ENCODE data around the gene PRKD1. TPM values are rescaled to one million over a fixed set of nuclear protein-coding genes. Genes with fewer than 3 reads are reported as not detected.

PRKD1 gene
- total RNA-seq, 4 donors from 2014 or later: 3.5 to 6.4 (median 4.4) TPM

DNA sequence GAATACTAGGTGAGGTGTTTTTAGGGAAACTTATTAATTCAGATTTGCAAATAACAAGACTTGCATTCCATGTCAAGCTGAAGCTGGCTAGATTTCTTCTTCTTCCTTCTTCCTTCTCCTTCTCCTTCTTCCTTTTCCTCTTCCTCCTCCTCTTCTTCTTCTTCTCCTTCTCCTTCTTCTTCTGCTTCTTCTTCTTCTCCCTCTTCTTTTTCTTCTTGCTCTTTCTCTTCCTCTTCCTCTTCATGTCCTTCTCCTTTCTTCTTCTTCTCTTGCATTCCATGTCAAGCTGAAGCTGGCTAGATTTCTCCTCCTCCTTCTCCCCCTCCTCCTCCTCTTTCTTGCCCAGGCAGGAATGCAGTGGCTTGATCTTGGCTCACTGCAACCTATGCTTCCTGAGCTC is 297.8 kb downstream of the PRKD1 start:
- no peaks in the 10 kb centered on the region for H3K4me1 ChIP-seq
- DNase-seq: no peak
- in situ Hi-C loops (cut with MboI; ENCODE audit: low pct_ligation_motif_present in 1 of 4, low pct_unique_long_range_greater_than_20kb in 1 of 4, low sequenced_read_pairs in 3 of 4) (no loop called here), intact Hi-C loops (cut with DNase I; ENCODE audit: low total_unique reads) (no loop called here)
- H3K27me3 ChIP-seq: no peaks in the 10 kb centered on the region
- TF ChIP-seq POLR2A (IDR thresholded peaks at IDR 0.05) (no peak), EP300 (IDR thresholded peaks at IDR 0.05; ENCODE audit: low read depth) (no peak), POLR2AphosphoS5 (IDR thresholded peaks at IDR 0.05) (no peak)
- TF ChIP-seq, protein P1, sequence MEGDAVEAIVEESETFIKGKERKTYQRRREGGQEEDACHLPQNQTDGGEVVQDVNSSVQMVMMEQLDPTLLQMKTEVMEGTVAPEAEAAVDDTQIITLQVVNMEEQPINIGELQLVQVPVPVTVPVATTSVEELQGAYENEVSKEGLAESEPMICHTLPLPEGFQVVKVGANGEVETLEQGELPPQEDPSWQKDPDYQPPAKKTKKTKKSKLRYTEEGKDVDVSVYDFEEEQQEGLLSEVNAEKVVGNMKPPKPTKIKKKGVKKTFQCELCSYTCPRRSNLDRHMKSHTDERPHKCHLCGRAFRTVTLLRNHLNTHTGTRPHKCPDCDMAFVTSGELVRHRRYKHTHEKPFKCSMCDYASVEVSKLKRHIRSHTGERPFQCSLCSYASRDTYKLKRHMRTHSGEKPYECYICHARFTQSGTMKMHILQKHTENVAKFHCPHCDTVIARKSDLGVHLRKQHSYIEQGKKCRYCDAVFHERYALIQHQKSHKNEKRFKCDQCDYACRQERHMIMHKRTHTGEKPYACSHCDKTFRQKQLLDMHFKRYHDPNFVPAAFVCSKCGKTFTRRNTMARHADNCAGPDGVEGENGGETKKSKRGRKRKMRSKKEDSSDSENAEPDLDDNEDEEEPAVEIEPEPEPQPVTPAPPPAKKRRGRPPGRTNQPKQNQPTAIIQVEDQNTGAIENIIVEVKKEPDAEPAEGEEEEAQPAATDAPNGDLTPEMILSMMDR (IDR thresholded peaks at IDR 0.05): no peak
- H3K36me3 ChIP-seq: no peaks in the 10 kb centered on the region
- H3K4me3 ChIP-seq: no peak overlapping the region
- H3K27ac ChIP-seq: no peak overlapping the region
- no peaks in the 10 kb centered on the region for H3K9me3 ChIP-seq

DNA sequence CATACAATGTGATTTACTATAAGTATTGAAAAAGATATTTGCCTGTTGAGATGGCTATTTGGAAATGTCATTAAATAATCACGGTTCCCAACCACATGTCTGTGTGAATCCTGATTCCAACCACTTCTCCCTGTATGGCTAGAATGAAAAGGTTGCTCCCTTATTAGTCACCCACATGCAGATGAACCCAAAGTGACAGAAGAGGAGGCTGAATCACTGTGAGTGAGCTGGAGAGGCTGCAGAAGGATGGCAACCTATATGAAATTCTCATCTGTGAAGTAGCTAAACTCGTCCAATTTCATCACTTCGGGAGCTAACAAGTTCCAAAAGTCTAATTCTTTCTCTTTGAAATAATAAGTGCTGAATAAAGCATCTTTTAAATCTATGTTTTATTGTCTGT is 300.5 kb downstream of the PRKD1 start:
- Histone ChIP-seq H3K4me1 (no peaks in the 10 kb centered on the region), H3K4me3 (no peak overlapping the region), H3K27me3 (no peaks in the 10 kb centered on the region), H3K9me3 (no peaks in the 10 kb centered on the region), H3K27ac (no peak overlapping the region), H3K36me3 (no peaks in the 10 kb centered on the region)
- WGBS, 2 donors (ENCODE audit: low coverage in 1 of 2): 72 to 88% methylated on average over 3 of the region's 3 CpGs
- no peak for TF ChIP-seq POLR2A (IDR thresholded peaks at IDR 0.05)
- TF ChIP-seq, protein P1 (IDR thresholded peaks at IDR 0.05): no peak
- TF ChIP-seq EP300 (IDR thresholded peaks at IDR 0.05; ENCODE audit: low read depth): no peak
- TF ChIP-seq POLR2AphosphoS5 (IDR thresholded peaks at IDR 0.05): no peak
- intact Hi-C loops (cut with DNase I; ENCODE audit: low total_unique reads): no loop called here
- no peak for DNase-seq
- in situ Hi-C loops (cut with MboI; ENCODE audit: low pct_ligation_motif_present in 1 of 4, low pct_unique_long_range_greater_than_20kb in 1 of 4, low sequenced_read_pairs in 3 of 4): no loop called here

DNA sequence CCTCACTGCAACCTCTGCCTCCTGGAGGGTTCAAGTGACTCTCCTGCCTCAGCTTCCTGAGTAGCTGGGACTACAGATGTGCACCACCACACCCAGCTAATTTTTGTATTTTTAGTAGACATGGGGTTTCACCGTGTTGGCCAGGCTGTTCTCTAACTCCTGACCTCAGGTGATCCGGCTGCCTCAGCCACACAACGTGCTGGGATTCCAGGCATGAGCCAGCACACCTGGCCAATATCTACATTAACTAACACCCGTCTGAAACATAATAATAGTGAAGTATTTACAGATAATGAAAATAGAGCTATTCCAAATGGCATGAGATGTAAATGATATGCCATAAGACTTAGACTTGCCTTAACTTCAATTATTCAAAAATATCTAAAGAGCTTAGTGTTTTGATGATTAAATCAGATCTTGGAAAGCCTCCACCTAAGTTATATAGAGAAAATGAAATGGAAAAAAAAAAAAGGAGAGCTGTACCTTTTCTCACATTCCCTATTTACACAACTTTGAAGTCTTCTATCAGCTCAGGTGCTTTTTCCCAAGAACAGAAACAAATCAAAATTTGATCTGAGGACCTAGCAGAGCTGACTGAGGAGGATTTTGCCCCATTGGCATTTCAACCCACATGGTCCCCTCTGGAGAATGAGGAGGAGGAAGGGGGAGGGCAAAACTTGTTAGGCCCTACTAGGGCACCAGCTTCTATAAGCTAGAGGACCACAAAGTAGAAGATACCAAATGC is 309.2 kb downstream of the PRKD1 start:
- no peak overlapping the region for H3K27ac ChIP-seq
- no peaks in the 10 kb centered on the region for H3K4me1 ChIP-seq
- no peaks in the 10 kb centered on the region for H3K27me3 ChIP-seq
- H3K36me3 ChIP-seq: no peaks in the 10 kb centered on the region
- WGBS, 2 donors (ENCODE audit: low coverage in 1 of 2): 57 to 79% methylated on average over 4 of the region's 4 CpGs
- no peak for TF ChIP-seq POLR2A (IDR thresholded peaks at IDR 0.05)
- TF ChIP-seq POLR2AphosphoS5 (IDR thresholded peaks at IDR 0.05): no peak
- no peak for TF ChIP-seq EP300 (IDR thresholded peaks at IDR 0.05; ENCODE audit: low read depth)
- TF ChIP-seq, protein P1 (IDR thresholded peaks at IDR 0.05): no peak
- no peak overlapping the region for H3K4me3 ChIP-seq
- intact Hi-C loops (cut with DNase I; ENCODE audit: low total_unique reads) (no loop called here), in situ Hi-C loops (cut with MboI; ENCODE audit: low pct_ligation_motif_present in 1 of 4, low pct_unique_long_range_greater_than_20kb in 1 of 4, low sequenced_read_pairs in 3 of 4) (no loop called here)
- H3K9me3 ChIP-seq: no peaks in the 10 kb centered on the region
- DNase-seq: no peak

DNA sequence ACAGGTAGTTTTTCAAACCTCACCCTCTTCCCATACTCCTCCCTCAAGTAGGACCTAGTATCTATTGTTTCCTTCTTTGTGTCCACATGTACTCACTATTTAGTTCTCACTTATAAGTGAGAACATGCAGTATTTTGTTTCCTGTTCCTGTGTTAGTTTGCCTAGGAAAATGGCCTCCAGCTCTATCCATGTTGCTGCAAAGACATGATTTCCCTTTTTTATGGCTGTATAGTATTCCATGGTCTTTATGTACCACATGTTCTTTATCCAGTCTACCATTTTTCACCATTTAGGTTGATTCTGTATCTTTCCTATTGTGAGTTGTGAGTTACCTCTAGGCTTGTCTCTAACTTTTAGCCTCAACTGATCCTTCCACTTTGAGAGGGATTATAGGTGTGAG is 310.7 kb downstream of the PRKD1 start:
- intact Hi-C loops (cut with DNase I; ENCODE audit: low total_unique reads): no loop called here
- no peak for TF ChIP-seq EP300 (IDR thresholded peaks at IDR 0.05; ENCODE audit: low read depth)
- no peak for TF ChIP-seq POLR2A (IDR thresholded peaks at IDR 0.05)
- TF ChIP-seq, protein P1 (IDR thresholded peaks at IDR 0.05): no peak
- TF ChIP-seq POLR2AphosphoS5 (IDR thresholded peaks at IDR 0.05): no peak
- DNase-seq: no peak
- H3K4me1 ChIP-seq: no peaks in the 10 kb centered on the region
- no peaks in the 10 kb centered on the region for H3K9me3 ChIP-seq
- no peaks in the 10 kb centered on the region for H3K36me3 ChIP-seq
- H3K27me3 ChIP-seq: no peaks in the 10 kb centered on the region
- no peak overlapping the region for H3K27ac ChIP-seq
- in situ Hi-C loops (cut with MboI; ENCODE audit: low pct_ligation_motif_present in 1 of 4, low pct_unique_long_range_greater_than_20kb in 1 of 4, low sequenced_read_pairs in 3 of 4): no loop called here
- H3K4me3 ChIP-seq: no peak overlapping the region
